Left lung (tissue), 10 donors: Measurements from ENCODE around the gene PAX5. TPM values are rescaled to one million over a fixed set of nuclear protein-coding genes. Genes with fewer than 3 reads are reported as not detected.
A peak's percentile ranks its signal among the peaks of the same experiment; 100 is the strongest.

Source experiments
- ATAC-seq: fragments of 200-7000 bp; cut with Tn5 transposase; one replicate; pipeline ENCODE4 v1.9.1; 2020; ENCODE audit warnings: moderate library complexity
- DNase-seq, 4 donors: peaks; one replicate each; pipeline ENCODE4 v3.0.0-alpha.2; 2013 to 2020
- H3K27ac ChIP-seq, 2 donors: fragments of 200-600 bp; sonication (generic) in 1 of 2; one replicate each; pipeline versions ENCODE4 v1.5.0 to v1.8.0; 2020 to 2021
- H3K27me3 ChIP-seq, 2 donors: fragments of 200-600 bp; sonication (generic) in 1 of 2; one replicate each; pipeline versions ENCODE4 v1.5.0 to v1.8.0; 2020 to 2021
- H3K36me3 ChIP-seq, 2 donors: fragments of 200-600 bp; sonication (generic) in 1 of 2; one replicate each; pipeline versions ENCODE4 v1.5.0 to v1.8.0; 2020 to 2021
- H3K4me1 ChIP-seq, 2 donors: fragments of 200-600 bp; one replicate each; pipeline ENCODE4 v1.8.0; 2021
- H3K4me3 ChIP-seq, 2 donors: fragments of 200-600 bp; sonication (generic) in 1 of 2; one replicate each; pipeline versions ENCODE4 v1.5.0 to v1.8.0; 2020 to 2021; ENCODE audit warnings: mild to moderate bottlenecking in 1 of 2
- H3K9me3 ChIP-seq, 2 donors: fragments of 200-600 bp; sonication (generic) in 1 of 2; one replicate each; pipeline versions ENCODE4 v1.5.0 to v1.8.0; 2020 to 2021
- intact Hi-C, 2 donors: fragments of 100-400 bp; cut with DNase I; formaldehyde crosslinking; loops; one replicate each; pipeline versions ENCODE4 v1.11.2 to v1.14.2; 2022
- polyA plus RNA-seq, 6 donors: library from polyadenylated mRNA; unstranded; fragments of 120-200 nt; gene quantifications; one replicate each; pipeline ENCODE4 v1.2.1, GENCODE V29; 2013; ENCODE audit not compliant: insufficient read length in 6 of 6
- total RNA-seq, 2 donors: library from RNA; stranded (reverse); fragmentation: NEBNext Ultra II Directional; extraction: Animal tissue kit (Norgen Biotek cat#: 25700); gene quantifications; one replicate each; pipeline ENCODE4 v1.2.1, GENCODE V29; 2021
- TF ChIP-seq, protein P1 (sequence below), 2 donors: fragments of 200-600 bp; sonication (generic) in 1 of 2; IDR thresholded peaks; one replicate each; pipeline versions ENCODE4 v1.5.0 to v1.8.0; 2021; ENCODE audit warnings: antibody characterized with exemption in 2 of 2
- donor health status: DM: no; HTN: yes; CAD: no.
- donor health status: DM: no; HTN: no; CAD: no.

Gene PAX5
- total and polyA plus RNA-seq, 8 donors: 0.03 to 0.65 (median 0.13) TPM

DNA sequence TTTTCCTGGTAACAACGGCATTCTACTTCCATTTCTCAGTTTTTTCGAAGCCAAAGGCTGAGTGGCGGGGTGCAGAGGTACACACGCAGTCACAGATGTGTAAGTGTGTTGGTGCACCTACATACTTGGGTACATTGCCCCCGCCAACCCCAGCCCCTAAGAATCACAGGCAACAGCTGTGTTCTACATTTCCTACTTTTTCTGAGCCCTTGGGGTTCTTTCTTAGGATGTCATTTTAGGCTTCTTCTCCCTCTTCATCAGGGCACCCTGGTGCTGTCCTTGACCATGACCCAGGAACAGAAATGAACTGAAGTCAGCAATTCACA lies 104.8 kb downstream of the PAX5 start:
- TF ChIP-seq, protein P1, sequence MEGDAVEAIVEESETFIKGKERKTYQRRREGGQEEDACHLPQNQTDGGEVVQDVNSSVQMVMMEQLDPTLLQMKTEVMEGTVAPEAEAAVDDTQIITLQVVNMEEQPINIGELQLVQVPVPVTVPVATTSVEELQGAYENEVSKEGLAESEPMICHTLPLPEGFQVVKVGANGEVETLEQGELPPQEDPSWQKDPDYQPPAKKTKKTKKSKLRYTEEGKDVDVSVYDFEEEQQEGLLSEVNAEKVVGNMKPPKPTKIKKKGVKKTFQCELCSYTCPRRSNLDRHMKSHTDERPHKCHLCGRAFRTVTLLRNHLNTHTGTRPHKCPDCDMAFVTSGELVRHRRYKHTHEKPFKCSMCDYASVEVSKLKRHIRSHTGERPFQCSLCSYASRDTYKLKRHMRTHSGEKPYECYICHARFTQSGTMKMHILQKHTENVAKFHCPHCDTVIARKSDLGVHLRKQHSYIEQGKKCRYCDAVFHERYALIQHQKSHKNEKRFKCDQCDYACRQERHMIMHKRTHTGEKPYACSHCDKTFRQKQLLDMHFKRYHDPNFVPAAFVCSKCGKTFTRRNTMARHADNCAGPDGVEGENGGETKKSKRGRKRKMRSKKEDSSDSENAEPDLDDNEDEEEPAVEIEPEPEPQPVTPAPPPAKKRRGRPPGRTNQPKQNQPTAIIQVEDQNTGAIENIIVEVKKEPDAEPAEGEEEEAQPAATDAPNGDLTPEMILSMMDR (IDR thresholded peaks at IDR 0.05): no peak
- Histone ChIP-seq H3K4me3 (no peak overlapping the region), H3K27me3 (peaks cover 0 to 7% of the 10 kb centered on the region in 2 donors), H3K27ac (no peak overlapping the region), H3K9me3 (peaks cover 0 to 7% of the 10 kb centered on the region in 2 donors), H3K4me1 (no peaks in the 10 kb centered on the region), H3K36me3 (no peaks in the 10 kb centered on the region)
- intact Hi-C loops: no loop called here
- DNase-seq (no peak), ATAC-seq (no peak)

DNA sequence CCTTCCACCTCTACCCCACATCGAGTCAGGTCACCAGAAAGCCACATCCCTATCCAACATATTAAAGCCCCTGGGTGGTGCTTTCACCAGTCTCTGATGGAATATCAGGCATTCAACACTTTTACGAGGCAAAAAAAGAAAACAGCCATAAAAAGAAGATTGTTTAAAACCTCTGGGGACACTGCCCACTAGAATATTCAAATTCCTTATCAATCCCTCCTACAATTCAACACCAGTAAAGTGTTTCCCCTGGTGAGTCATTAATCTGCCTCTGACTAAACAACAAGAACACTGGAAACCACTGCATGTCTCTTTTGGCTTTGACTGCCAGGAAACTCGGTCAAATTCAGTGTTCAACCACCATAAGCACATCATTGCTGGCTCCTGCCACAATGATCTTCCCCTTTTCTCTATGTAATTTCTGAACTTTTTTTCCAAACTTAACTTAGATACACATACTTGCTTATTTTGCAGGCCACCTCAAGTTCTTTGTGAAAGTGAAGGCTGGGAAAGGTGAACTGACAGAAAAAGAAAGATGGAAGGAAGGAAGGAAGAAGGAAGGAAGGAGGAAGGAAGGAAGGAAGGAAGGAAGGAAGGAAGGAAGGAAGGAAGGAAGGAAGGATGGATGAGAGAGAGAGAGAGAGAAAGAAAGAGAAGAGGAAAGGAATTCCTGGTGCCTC lies 105.3 kb downstream of the PAX5 start:
- Histone ChIP-seq H3K9me3 (peaks cover 0 to 7% of the 10 kb centered on the region in 2 donors), H3K4me3 (no peak overlapping the region), H3K27me3 (peaks cover 0 to 7% of the 10 kb centered on the region in 2 donors), H3K4me1 (no peaks in the 10 kb centered on the region), H3K27ac (no peak overlapping the region), H3K36me3 (no peaks in the 10 kb centered on the region)
- intact Hi-C loops: no loop called here
- TF ChIP-seq, protein P1 (IDR thresholded peaks at IDR 0.05): no peak
- DNase-seq (no peak), ATAC-seq (peak; percentile 47)

DNA sequence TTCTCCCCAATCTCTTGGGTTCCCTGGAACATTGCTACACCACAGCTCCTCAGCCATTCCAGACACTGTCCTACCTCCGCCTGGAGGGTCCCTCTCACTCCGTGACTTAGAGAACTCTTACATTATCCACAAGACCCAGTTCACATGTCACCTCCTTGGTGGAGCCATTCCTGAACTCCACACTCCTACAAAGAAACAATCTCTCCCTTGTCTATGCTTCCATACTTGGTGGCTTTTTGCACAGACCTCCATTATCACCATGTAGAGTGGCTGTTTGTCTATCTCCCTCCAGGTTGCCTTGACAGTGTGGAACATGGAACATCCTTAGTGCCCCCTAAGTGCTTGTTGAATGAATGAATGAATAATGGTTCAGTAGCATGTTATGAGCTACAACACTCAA lies 105.9 kb downstream of the PAX5 start:
- peaks cover 0 to 7% of the 10 kb centered on the region in 2 donors for H3K27me3 ChIP-seq
- no peaks in the 10 kb centered on the region for H3K36me3 ChIP-seq
- intact Hi-C loops: no loop called here
- ATAC-seq (no peak), DNase-seq (no peak)
- no peak overlapping the region for H3K27ac ChIP-seq
- H3K9me3 ChIP-seq: peaks cover 0 to 7% of the 10 kb centered on the region in 2 donors
- no peak overlapping the region for H3K4me3 ChIP-seq
- no peaks in the 10 kb centered on the region for H3K4me1 ChIP-seq
- TF ChIP-seq, protein P1 (IDR thresholded peaks at IDR 0.05): no peak

GRCh38 chr9:36924757-36925432 lies 109.2 kb downstream of the PAX5 start:
- H3K27ac ChIP-seq: no peak overlapping the region
- intact Hi-C loops: no loop called here
- H3K36me3 ChIP-seq: no peaks in the 10 kb centered on the region
- no peaks in the 10 kb centered on the region for H3K4me1 ChIP-seq
- no peaks in the 10 kb centered on the region for H3K27me3 ChIP-seq
- TF ChIP-seq, protein P1 (IDR thresholded peaks at IDR 0.05): no peak
- H3K9me3 ChIP-seq: no peaks in the 10 kb centered on the region
- DNase-seq (no peak), ATAC-seq (no peak)
- H3K4me3 ChIP-seq: no peak overlapping the region

GRCh38 chr9:36924071-36924470 lies 110.0 kb downstream of the PAX5 start:
- H3K27ac ChIP-seq: no peak overlapping the region
- intact Hi-C loops: no loop called here
- no peak overlapping the region for H3K4me3 ChIP-seq
- H3K27me3 ChIP-seq: no peaks in the 10 kb centered on the region
- TF ChIP-seq, protein P1 (IDR thresholded peaks at IDR 0.05): no peak
- H3K4me1 ChIP-seq: no peaks in the 10 kb centered on the region
- DNase-seq (no peak), ATAC-seq (peak; percentile 60)
- no peaks in the 10 kb centered on the region for H3K36me3 ChIP-seq
- no peaks in the 10 kb centered on the region for H3K9me3 ChIP-seq
